Subcutaneous abdominal adipose tissue (tissue), 5 donors: Measurements from ENCODE around the gene ASXL2.

Experiments used
- H3K27ac ChIP-seq: one replicate; pipeline ENCODE4 v1.7.0; 2013; ENCODE audit warnings: low read depth, mild to moderate bottlenecking, inconsistent platforms, low read length, moderate library complexity
- H3K27me3 ChIP-seq, 5 donors: one replicate each; pipeline ENCODE4 v1.7.0; 2013; ENCODE audit warnings: low read length in 5 of 5, inconsistent platforms in 1 of 5; ENCODE audit not compliant: control insufficient read depth in 5 of 5, insufficient read depth in 4 of 5
- H3K36me3 ChIP-seq, 5 donors: one replicate each; pipeline ENCODE4 v1.7.0; 2013; ENCODE audit warnings: low read length in 5 of 5; ENCODE audit not compliant: control insufficient read depth in 5 of 5, insufficient read depth in 5 of 5
- H3K4me1 ChIP-seq, 5 donors: one replicate each; pipeline ENCODE4 v1.7.0; 2013; ENCODE audit warnings: low read length in 5 of 5, mild to moderate bottlenecking in 3 of 5, moderate library complexity in 1 of 5; ENCODE audit not compliant: control insufficient read depth in 5 of 5, insufficient read depth in 5 of 5
- H3K4me3 ChIP-seq, 5 donors: one replicate each; pipeline ENCODE4 v1.7.0; 2013; ENCODE audit warnings: low read length in 5 of 5, low read depth in 1 of 5
- H3K9ac ChIP-seq, 5 donors: one replicate each; pipeline ENCODE4 v1.7.0; 2013; ENCODE audit warnings: low read length in 5 of 5, mild to moderate bottlenecking in 4 of 5, moderate library complexity in 3 of 5
- H3K9me3 ChIP-seq, 5 donors: one replicate each; pipeline ENCODE4 v1.7.0; 2013; ENCODE audit warnings: low read length in 5 of 5; ENCODE audit not compliant: control insufficient read depth in 5 of 5
- donor health status: healthy.
- donor health status: healthy.
- donor health status: healthy.
- donor health status: healthy.
- donor health status: healthy.

Gene ASXL2

GRCh38 chr2:25809646-25810045 lies 68.6 kb downstream of the ASXL2 start:
- no peaks in the 10 kb centered on the region for H3K9me3 ChIP-seq
- H3K9ac ChIP-seq: no peak overlapping the region
- no peaks in the 10 kb centered on the region for H3K27me3 ChIP-seq
- no peak overlapping the region for H3K4me3 ChIP-seq
- H3K27ac ChIP-seq: no peak overlapping the region
- peaks cover 0 to 12% (median under 1%) of the 10 kb centered on the region in 5 donors for H3K36me3 ChIP-seq
- peaks cover 0 to 6% (median 3%) of the 10 kb centered on the region in 5 donors for H3K4me1 ChIP-seq

- Histone ChIP-seq H3K4me3 (no peak overlapping the region), H3K4me1 (peaks cover 0 to 6% (median 3%) of the 10 kb centered on the region in 5 donors), H3K9me3 (no peaks in the 10 kb centered on the region), H3K27me3 (no peaks in the 10 kb centered on the region), H3K27ac (no peak overlapping the region), H3K9ac (no peak overlapping the region), H3K36me3 (peaks cover 8 to 29% (median 17%) of the 10 kb centered on the region in 5 donors)
These were observed 70.3 kb downstream of the ASXL2 start for GRCh38 chr2:25808006-25808383.

- Histone ChIP-seq H3K9ac (no peak overlapping the region), H3K4me1 (peaks cover 0 to 6% (median 3%) of the 10 kb centered on the region in 5 donors), H3K4me3 (no peak overlapping the region), H3K27ac (no peak overlapping the region), H3K9me3 (no peaks in the 10 kb centered on the region), H3K27me3 (no peaks in the 10 kb centered on the region), H3K36me3 (peaks cover 8 to 36% (median 18%) of the 10 kb centered on the region in 5 donors)
These were observed 71.3 kb downstream of the ASXL2 start for GRCh38 chr2:25806941-25807340.

- Histone ChIP-seq H3K4me1 (peaks cover 0 to 6% (median 3%) of the 10 kb centered on the region in 5 donors), H3K4me3 (no peak overlapping the region), H3K27ac (no peak overlapping the region), H3K27me3 (no peaks in the 10 kb centered on the region), H3K36me3 (peaks cover 8 to 36% (median 18%) of the 10 kb centered on the region in 5 donors), H3K9me3 (no peaks in the 10 kb centered on the region), H3K9ac (no peak overlapping the region)
These were observed 72.3 kb downstream of the ASXL2 start for GRCh38 chr2:25805987-25806386.

- Histone ChIP-seq H3K36me3 (peaks cover 8 to 31% (median 20%) of the 10 kb centered on the region in 5 donors), H3K9ac (no peak overlapping the region), H3K27me3 (no peaks in the 10 kb centered on the region), H3K4me3 (no peak overlapping the region), H3K27ac (no peak overlapping the region), H3K9me3 (no peaks in the 10 kb centered on the region), H3K4me1 (peaks cover 0 to 2% (median 0%) of the 10 kb centered on the region in 5 donors)
These were observed 73.9 kb downstream of the ASXL2 start for GRCh38 chr2:25804338-25804737.

- no peaks in the 10 kb centered on the region for H3K4me1 ChIP-seq
- H3K36me3 ChIP-seq: peaks cover 24 to 42% (median 34%) of the 10 kb centered on the region in 5 donors
- no peak overlapping the region for H3K4me3 ChIP-seq
- H3K27me3 ChIP-seq: no peaks in the 10 kb centered on the region
- H3K27ac ChIP-seq: no peak overlapping the region
- no peaks in the 10 kb centered on the region for H3K9me3 ChIP-seq
- no peak overlapping the region for H3K9ac ChIP-seq
These were observed 79.0 kb downstream of the ASXL2 start for GRCh38 chr2:25799301-25799700.

GRCh38 chr2:25797620-25798488 lies 80.4 kb downstream of the ASXL2 start:
- Histone ChIP-seq H3K27ac (no peak overlapping the region), H3K36me3 (peaks cover 12 to 27% (median 20%) of the 10 kb centered on the region in 5 donors), H3K9ac (no peak overlapping the region), H3K9me3 (no peaks in the 10 kb centered on the region), H3K27me3 (no peaks in the 10 kb centered on the region), H3K4me1 (no peaks in the 10 kb centered on the region), H3K4me3 (no peak overlapping the region)

- H3K9ac ChIP-seq: no peak overlapping the region
These were observed 83.6 kb downstream of the ASXL2 start for GRCh38 chr2:25794544-25795276.

GRCh38 chr2:25790074-25790790 lies 88.1 kb downstream of the ASXL2 start:
- no peaks in the 10 kb centered on the region for H3K4me1 ChIP-seq
- H3K36me3 ChIP-seq: peaks cover 0 to 13% (median 4%) of the 10 kb centered on the region in 5 donors
- H3K9ac ChIP-seq: no peak overlapping the region
- no peaks in the 10 kb centered on the region for H3K27me3 ChIP-seq
- H3K27ac ChIP-seq: no peak overlapping the region
- H3K4me3 ChIP-seq: no peak overlapping the region
- H3K9me3 ChIP-seq: no peaks in the 10 kb centered on the region

More at GRCh38 chr2:25794544-25795276, 83.6 kb downstream of the ASXL2 start:
- no peaks in the 10 kb centered on the region for H3K4me1 ChIP-seq
- H3K27me3 ChIP-seq: no peaks in the 10 kb centered on the region
- H3K4me3 ChIP-seq: no peak overlapping the region
- H3K27ac ChIP-seq: no peak overlapping the region
- peaks cover 12 to 21% (median 19%) of the 10 kb centered on the region in 5 donors for H3K36me3 ChIP-seq
- no peaks in the 10 kb centered on the region for H3K9me3 ChIP-seq
